ENCODE results near the gene NFX1.

Gene NFX1

DNA sequence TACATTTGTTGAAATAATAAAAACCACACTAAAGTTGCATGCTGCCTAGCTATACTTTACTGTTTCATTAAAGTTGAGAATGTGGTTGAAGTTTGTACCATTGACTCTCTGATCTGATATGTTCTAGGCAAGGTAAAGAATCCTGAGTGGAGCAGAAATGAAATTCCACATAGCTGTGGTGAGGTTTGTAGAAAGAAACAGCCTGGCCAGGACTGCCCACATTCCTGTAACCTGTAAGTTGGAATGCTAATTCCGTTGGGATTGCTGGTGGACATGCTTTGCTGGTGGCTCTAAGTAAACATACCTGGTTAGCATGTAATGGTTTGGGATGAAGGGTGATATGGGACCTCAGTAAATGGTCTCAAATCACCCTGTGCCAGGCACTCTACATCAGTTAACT, 16.8 kb downstream of the NFX1 start:
- TF ChIP-seq, protein P1, sequence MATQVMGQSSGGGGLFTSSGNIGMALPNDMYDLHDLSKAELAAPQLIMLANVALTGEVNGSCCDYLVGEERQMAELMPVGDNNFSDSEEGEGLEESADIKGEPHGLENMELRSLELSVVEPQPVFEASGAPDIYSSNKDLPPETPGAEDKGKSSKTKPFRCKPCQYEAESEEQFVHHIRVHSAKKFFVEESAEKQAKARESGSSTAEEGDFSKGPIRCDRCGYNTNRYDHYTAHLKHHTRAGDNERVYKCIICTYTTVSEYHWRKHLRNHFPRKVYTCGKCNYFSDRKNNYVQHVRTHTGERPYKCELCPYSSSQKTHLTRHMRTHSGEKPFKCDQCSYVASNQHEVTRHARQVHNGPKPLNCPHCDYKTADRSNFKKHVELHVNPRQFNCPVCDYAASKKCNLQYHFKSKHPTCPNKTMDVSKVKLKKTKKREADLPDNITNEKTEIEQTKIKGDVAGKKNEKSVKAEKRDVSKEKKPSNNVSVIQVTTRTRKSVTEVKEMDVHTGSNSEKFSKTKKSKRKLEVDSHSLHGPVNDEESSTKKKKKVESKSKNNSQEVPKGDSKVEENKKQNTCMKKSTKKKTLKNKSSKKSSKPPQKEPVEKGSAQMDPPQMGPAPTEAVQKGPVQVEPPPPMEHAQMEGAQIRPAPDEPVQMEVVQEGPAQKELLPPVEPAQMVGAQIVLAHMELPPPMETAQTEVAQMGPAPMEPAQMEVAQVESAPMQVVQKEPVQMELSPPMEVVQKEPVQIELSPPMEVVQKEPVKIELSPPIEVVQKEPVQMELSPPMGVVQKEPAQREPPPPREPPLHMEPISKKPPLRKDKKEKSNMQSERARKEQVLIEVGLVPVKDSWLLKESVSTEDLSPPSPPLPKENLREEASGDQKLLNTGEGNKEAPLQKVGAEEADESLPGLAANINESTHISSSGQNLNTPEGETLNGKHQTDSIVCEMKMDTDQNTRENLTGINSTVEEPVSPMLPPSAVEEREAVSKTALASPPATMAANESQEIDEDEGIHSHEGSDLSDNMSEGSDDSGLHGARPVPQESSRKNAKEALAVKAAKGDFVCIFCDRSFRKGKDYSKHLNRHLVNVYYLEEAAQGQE (IDR thresholded peaks at IDR 0.05; ENCODE audit: insufficient read depth in 1 of 2, low read depth in 2 of 2, low read length in 2 of 2): no peak
- TF ChIP-seq POLR2AphosphoS5 (IDR thresholded peaks at IDR 0.05; ENCODE audit: low read depth, low read length): no peak
- TF ChIP-seq TAF1 (IDR thresholded peaks at IDR 0.05; ENCODE audit: borderline replicate concordance, insufficient read depth, low read length): no peak
- TF ChIP-seq FOXP2 (optimal IDR thresholded peaks at IDR 0.05; ENCODE audit: borderline replicate concordance, extremely low read depth, extremely low read length, insufficient read depth): no peak
- TF ChIP-seq SIN3A (IDR thresholded peaks at IDR 0.05; ENCODE audit: borderline replicate concordance, insufficient read depth, low read length): no peak

DNA sequence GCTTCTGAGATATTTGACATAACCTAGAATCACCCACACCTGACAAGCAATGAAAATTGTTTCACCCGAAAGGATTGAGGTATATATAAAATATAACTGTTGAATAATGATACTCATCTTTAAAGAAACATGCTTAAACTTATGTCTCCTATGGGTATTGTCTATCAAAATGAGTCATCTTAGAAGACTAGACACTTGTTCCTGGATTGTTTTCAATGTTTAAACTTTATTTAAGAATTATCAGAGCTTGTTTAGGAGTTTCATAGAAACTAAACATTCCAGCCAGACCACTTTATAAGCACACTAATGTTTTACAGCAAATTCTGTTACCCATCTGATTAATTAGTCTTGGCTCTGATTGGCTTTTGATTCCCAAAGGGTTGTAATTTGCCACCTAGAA, 19.6 kb downstream of the NFX1 start:
- TF ChIP-seq POLR2AphosphoS5 (IDR thresholded peaks at IDR 0.05; ENCODE audit: low read depth, low read length) (no peak), FOXP2 (optimal IDR thresholded peaks at IDR 0.05; ENCODE audit: borderline replicate concordance, extremely low read depth, extremely low read length, insufficient read depth) (no peak), SIN3A (IDR thresholded peaks at IDR 0.05; ENCODE audit: borderline replicate concordance, insufficient read depth, low read length) (no peak), TAF1 (IDR thresholded peaks at IDR 0.05; ENCODE audit: borderline replicate concordance, insufficient read depth, low read length) (no peak)
- TF ChIP-seq, protein P1 (IDR thresholded peaks at IDR 0.05; ENCODE audit: insufficient read depth in 1 of 2, low read depth in 2 of 2, low read length in 2 of 2): no peak

DNA sequence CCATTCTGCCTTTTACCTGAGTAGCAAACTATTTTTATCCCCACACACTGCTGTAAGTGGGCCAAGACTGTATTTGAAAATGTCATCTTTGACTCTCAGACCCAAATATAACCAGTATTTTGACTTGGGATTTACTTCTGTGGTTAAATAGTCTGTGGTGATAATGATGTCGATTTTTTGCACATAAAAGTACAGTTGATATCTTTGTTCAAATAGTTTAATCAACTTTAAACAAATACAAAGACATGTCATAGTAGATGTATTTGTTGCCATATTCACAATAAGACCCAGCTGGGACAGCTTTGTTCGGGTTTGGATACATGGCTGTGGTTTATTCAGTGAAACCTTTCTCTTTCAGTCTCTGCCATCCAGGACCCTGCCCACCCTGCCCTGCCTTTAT, 20.4 kb downstream of the NFX1 start:
- TF ChIP-seq SIN3A (IDR thresholded peaks at IDR 0.05; ENCODE audit: borderline replicate concordance, insufficient read depth, low read length) (no peak), FOXP2 (optimal IDR thresholded peaks at IDR 0.05; ENCODE audit: borderline replicate concordance, extremely low read depth, extremely low read length, insufficient read depth) (no peak), TAF1 (IDR thresholded peaks at IDR 0.05; ENCODE audit: borderline replicate concordance, insufficient read depth, low read length) (no peak), POLR2AphosphoS5 (IDR thresholded peaks at IDR 0.05; ENCODE audit: low read depth, low read length) (no peak)
- TF ChIP-seq, protein P1 (IDR thresholded peaks at IDR 0.05; ENCODE audit: insufficient read depth in 1 of 2, low read depth in 2 of 2, low read length in 2 of 2): no peak

DNA sequence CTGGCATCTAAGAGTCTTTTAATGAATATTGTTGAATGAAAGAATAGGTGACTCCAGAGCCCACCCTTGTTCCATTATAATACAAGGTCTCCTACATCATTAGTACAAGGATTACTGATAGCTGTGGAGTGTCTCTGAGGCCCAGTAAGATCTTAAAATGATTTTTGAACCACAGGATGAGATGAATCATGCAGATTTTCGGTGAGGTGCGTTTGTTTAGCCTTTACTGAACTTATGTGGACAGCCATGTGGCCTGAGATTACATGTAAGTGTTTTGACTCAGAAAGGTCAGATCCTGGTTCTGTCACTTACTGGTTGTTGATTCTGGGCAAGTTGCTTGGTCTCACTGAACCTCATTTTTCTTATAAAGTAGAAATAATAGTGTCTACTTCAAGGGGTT, 21.6 kb downstream of the NFX1 start:
- TF ChIP-seq SIN3A (IDR thresholded peaks at IDR 0.05; ENCODE audit: borderline replicate concordance, insufficient read depth, low read length): no peak
- no peak for TF ChIP-seq POLR2AphosphoS5 (IDR thresholded peaks at IDR 0.05; ENCODE audit: low read depth, low read length)

DNA sequence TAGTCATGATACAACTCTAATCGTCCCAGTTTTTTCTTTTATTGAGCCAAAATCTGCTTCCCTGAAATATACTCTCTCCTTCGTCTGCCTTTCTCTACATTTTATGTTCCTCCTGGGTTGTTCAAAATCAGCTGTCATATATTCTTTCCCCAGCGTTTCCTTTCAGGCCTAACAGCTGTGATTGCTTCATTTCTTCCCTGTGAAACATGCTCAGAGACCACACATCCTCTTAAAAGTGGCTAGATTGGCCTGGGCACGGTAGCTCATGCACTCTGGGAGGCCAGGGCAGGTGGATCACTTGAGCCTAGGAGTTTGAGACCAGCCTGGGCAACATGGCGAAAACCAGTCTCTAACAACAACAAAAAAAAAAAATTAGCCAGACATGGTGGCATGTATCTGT, 25.1 kb downstream of the NFX1 start:
- TF ChIP-seq POLR2AphosphoS5 (IDR thresholded peaks at IDR 0.05; ENCODE audit: low read depth, low read length) (no peak), FOXP2 (optimal IDR thresholded peaks at IDR 0.05; ENCODE audit: borderline replicate concordance, extremely low read depth, extremely low read length, insufficient read depth) (no peak), SIN3A (IDR thresholded peaks at IDR 0.05; ENCODE audit: borderline replicate concordance, insufficient read depth, low read length) (no peak), TAF1 (IDR thresholded peaks at IDR 0.05; ENCODE audit: borderline replicate concordance, insufficient read depth, low read length) (no peak)
- TF ChIP-seq, protein P1 (IDR thresholded peaks at IDR 0.05; ENCODE audit: insufficient read depth in 1 of 2, low read depth in 2 of 2, low read length in 2 of 2): no peak

Data from PFSK-1 (cell line).